HG02840 (cell line): ENCODE data around the gene VWA5B1.

Source experiments
- ATAC-seq: cut with Tn5 transposase; IDR thresholded peaks from one replicate; pipeline ENCODE4 v1.9.1; 2021; ENCODE audit warnings: mild to moderate bottlenecking, moderate library complexity, moderate number of reproducible peaks; ENCODE audit not compliant: unreplicated experiment, low FRiP score

The VWA5B1 gene

DNA sequence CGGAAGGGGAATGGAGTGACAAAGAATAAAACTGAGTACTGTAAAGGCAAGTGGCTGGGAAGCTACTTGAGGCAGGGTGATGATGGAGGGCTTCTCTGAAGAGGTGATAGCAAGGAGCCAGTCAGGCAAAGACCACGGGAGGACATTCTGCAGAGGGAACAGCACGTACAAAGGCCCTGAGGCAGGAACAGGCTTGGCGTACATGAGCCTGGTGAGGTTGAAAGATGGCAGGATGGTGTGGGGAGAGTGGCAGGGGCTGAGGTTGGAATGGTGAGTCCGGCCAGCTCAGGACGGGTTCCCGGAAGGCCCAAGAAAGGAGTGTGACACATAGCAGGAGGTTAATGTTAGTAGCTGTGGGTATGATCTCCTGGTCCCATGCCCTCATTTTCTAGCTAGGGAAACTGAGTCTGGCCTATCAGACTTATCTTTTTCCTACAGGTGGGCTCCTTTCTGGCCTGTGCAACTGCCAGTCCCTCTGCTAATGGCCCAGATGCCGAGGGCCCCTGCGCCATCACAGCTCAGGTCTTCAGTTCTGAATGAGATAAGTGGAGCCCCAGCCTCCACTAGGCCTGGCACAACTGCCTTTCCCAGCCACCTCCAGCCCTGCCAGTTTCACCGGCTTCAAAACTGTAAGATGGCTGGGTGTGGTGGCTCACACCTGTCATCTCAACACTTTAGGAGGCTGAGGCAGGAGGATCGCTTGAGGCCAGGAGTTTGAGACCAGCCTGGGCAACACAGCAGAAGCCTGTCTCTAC is 87.0 kb downstream of the VWA5B1 start:
- ATAC-seq: no peak

DNA sequence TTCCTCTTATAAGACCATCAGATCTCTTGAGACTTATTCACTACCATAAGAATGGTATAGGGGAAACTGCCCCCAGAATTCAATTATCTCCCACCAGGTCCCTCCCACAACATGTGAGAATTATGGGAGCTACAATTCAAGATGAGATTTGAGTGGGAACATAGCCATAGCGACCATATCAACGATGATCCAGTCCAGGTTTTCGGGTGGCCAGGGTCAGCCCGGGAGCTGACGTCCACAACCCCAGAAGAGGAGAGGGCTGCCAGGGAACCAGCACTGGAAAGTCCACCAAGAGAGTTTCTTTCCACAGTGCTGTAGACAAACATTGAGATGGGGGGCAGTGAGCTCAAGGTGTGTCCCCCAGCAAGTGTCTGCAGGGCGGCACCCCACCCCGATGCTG is 88.4 kb downstream of the VWA5B1 start:
- ATAC-seq: no peak

DNA sequence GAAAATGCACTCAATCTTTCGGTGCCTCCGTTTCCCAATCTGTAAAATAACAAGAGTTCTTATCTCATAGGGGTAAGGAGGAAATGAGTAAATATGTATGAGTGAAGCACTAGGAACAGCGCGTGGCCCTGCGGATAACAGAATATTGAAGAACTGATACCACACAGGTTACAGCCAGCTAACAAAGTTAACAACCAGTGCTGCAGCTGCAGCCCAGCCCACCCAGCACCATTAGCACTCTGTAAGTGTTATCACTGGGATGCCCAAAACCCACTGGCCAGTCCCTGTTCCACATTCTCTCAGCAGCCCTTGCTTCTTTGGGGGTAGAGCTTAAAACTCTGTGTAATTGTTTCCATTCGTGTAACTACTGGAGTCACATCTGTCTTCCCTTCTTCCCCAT is 89.5 kb downstream of the VWA5B1 start:
- ATAC-seq: no peak

DNA sequence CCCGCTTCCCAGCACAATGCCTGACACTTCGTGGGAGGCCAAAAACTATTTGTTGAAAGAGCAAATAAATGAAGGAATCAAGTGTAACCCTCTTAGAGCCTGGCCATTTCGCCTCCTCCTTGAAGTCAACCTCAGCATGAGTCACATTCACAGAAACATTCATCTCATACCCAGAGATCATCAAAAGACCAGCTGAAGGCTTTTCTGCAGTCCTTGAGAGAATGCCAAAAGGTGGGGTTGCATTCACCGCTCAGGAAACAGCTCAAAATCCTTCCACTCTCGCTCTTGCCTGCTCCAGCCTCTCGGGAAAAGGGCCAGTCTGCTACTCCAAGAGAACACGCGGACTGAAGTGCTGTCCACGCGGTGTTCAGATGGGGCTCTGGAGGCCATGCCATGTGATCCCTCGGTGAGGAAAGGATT is 90.0 kb downstream of the VWA5B1 start:
- ATAC-seq: no peak

DNA sequence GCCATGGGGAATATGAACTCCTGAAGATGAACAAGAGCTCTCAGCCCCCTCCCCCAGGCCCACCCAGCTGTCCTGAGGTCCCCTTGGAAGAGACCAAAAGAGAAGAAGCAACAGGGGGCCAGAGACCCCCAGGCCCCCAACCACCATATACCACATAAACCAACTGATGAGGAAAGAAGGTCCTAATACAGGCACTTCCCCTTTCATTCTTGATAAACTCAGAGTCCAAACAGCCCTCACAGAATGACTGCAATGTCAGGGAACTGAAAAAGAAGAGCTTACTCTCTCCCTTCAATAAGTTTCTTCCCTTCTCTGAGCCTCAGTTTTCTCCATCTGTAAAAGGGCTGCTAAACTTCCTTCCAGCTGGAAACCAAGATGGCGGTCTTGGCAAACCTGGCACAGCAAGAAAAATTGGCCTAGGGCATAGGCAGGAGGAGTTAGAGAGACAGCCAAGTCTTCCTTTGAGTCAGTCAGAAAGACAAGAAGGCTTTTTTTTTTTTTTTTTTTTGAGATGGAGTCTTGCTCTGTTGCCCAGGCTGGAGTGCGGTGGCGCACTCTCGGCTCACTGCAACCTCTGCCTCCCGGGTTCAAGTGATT is 90.5 kb downstream of the VWA5B1 start:
- no peak for ATAC-seq

DNA sequence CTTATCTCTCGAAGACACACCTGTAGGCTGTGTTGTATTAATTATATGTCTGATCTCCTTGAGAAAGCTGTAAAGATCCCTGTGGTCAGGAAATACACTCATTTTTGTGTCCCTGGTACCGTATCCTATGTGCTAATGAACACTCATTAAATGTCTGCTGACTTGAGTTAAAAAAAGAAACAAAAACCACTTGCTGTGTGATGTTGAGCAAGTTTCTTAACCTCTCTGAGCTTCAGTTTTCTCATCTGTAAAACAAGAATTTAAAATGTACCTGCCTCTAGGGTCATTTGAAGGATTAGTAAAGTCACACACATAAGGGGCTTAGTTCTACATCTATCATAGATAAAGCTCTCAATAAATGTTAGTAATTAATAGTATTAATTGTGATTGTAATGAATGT is 91.3 kb downstream of the VWA5B1 start:
- no peak for ATAC-seq

DNA sequence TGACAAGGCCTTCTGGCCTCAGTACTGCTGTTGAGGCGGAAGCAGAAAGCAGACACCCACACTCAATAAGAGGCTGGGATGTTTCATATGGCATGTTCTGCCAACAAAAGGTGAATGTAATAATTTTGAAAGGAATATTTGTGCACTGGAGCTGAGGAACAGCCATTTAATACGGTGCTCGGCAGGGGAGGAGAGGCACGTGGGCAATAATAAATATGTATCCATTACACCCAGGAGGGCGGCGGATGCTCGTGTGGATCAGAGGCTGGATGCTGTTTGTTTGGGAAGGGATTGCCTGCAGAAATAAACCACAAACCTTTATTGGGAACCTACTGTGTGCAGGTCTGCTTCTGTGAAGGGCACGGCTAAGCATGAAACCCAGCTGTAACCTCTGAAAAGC is 92.0 kb downstream of the VWA5B1 start:
- no peak for ATAC-seq

DNA sequence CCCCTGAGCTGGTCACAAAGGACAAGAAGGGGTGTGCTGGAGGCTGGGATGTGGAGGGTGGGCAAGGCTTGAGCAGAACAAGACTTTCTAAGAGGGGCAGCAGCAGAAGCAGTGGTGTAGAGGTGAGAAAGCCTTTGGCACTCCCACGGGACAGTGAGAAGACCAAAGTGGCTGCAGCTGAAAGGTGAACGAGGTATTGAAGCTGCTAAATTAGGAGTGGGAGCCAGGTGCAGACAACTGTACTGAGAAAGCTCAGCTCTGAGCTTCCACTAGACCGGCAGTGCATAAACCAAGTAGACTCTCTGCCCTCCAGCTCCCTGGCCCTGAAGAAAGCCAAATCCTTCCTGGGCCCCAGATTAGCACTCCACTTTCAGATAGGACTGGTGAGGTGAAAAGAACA is 93.0 kb downstream of the VWA5B1 start:
- ATAC-seq: no peak

DNA sequence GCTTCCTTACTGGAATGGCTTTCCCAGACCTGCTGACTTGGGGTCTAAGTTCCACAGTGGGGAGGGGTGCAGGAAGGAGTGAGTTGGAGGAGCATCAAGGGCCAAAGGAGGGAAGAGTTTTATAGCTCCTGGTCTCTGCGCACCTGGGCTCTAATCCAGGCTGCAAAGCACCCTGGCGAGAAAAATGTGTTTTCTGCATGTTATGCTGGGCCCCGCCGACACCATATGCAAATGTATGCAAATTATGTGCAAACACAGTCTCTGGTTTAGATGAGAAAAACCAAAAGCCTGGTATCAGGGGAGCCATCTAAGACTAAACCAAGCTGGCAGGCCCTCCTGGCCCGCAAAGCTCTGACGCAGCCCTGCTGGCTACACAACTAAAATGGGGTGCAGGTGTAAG is 95.0 kb downstream of the VWA5B1 start:
- ATAC-seq: no peak

DNA sequence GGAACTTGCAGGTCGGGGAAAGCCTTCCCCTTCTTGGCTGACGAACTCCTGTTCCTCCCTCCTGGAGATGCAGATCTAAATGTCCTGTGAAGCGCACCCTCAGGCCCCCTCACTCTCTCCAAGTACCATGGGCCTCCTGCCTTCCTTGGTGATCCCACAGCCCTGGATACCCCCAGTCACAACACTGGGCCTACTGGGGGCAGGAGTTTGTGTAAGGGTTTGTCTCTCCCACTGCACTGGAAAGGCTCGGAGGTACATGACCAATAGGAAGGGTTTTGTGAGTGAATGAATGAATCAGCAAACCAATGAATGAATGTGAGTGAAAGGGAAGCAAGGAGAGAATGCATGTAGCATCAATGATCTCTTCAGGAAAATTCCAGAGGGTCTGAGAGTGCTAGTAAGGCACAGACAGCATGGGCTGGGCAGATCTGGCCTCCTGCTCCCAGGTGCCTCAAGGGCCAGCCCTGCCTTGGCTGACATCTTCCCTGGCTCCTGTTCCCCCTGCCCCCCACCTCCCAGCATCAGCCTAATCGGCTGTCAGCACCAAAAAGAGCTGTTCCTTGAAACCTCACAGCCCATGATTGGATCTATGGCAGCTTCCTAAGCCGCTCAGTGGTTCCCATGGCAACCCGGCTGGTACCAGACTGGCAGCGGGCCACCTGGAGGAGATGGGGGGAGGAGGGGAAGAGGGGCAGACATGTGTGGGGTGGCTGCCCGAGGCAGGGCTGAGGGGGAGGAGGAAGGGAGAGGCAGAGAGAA is 95.8 kb downstream of the VWA5B1 start:
- no peak for ATAC-seq

DNA sequence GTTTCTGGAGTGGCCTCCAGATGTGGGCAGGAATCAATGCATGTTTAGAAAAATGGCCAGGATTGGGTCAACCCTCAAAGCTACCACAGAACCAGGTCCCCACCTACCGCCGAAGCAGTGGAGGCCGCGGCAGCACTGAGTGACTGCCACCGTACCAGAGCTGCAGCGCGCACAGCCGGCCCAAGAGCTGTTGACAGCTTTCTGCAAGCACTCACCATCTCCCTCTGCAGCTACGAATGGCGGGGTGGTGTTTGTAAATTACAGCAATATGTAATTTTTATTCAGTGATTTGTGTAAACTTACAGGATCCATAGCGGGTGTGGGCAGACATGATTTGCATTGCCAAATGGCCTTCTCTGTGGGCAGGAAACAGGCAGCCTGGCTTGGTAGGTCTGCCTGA is 98.9 kb downstream of the VWA5B1 start:
- no peak for ATAC-seq

DNA sequence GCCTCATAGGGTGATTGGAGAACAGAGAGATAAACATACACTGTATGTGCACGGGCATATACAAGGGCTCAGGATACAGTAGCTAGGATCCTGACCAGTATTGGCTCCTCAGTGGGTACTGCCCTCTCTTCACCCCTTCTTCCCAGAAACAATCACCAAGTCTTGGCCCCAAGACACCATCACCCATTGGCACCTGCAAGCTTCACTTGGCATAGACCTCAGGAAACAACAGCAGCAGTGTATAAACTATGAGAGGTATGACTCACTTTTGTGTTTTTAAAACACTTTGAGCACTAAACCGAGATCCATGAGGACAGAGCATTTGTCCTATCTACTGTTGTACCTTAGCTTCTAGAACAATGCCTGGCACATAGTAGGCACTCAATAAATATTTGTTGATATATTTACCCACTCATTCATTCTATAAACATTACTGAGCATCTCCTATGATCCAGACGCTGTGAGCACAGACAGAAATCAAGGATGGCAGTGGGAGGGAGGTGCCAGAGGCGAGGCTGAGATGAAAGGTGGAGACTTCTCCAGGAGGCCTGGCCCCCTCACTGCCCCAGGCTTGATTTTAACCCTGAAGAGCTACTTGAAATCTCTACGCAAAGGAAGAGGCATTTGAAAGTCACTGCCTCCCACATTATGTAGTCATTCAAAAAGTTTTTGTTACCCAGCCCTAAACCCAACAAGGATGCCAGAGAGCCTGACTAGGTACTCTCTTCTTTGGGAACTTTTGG is 100.1 kb downstream of the VWA5B1 start:
- no peak for ATAC-seq

DNA sequence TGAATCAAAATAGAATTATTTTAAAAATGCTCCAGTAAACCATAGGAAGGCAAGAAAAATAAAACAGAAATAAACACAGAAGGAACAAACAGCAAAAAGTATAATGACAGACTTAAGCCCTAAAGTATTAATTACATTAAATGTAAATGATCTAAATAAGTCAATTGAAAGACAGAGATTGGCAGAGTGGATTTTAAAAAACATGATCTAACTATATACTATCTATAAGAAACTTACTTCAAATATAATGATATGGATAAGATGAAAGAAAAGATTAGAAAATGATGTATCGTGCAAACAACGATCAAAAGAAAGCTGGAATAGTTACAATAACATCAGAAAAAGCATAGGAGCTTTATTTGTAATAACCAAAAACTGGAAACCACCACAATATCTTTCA is 104.6 kb downstream of the VWA5B1 start:
- no peak for ATAC-seq

DNA sequence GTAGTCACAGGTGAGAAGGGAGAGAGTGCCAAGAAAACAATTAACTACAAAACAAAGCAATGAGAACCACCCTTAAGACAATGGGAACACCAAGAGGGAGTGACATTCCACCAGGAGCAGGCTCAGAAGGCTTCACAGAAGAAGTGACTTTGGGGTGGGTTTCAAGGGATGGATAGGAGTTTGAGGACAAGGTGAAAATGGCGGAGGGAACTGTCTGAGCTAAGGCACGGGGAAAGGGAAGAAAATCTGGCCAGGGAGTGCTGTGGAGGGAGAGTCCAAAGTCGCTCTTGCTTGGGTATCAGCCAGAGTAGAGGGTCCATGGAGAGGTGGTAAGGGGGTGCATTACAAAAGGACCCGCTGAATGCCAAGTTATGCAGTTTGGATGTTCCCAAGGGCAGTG is 108.1 kb downstream of the VWA5B1 start:
- ATAC-seq: no peak

DNA sequence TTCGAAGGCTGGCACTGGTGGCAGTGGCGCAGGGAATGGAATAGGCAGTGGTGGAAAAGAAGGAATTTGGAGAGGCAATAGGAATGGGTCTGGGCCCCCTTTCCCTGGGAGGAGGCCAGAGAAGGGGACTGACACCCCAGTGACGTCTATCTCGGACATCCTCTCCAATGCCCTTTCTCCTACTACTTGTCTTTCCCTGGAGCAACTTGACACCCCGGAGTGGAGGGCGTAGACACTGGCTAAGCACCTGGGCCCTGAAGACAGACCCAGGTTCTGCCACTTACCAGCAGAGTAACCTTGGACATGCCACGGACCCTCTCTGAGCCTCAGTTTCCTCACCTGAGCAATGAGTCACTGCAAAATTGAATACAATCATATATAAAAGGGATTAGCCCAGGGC is 108.5 kb downstream of the VWA5B1 start:
- no peak for ATAC-seq

DNA sequence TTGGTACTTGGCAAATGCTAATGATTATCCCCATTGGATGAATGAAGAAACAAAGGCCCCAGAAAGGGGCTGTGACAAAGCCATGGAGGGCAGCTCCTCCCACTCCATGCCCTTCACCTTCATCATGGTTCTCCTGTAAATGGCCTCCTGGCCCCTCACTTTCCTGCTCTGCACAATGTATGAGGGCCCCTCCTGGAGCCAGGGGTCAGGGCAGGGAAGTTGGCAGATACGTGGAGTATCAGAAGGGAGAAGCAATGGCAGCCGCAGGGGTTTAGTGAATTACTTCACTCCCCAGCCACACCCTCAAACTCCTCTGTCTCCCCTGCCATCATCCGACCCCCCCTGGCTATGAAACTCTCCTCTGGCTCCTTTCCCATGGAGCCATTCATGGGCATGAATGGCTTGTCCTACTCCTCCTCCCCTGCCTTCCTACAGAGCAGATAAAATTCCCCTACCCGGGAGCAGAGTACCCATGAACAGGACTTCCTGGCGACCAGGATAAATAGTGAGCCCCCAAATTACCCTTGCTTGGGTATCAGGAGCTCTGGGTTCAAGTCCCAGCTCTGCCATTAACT is 109.0 kb downstream of the VWA5B1 start:
- no peak for ATAC-seq

DNA sequence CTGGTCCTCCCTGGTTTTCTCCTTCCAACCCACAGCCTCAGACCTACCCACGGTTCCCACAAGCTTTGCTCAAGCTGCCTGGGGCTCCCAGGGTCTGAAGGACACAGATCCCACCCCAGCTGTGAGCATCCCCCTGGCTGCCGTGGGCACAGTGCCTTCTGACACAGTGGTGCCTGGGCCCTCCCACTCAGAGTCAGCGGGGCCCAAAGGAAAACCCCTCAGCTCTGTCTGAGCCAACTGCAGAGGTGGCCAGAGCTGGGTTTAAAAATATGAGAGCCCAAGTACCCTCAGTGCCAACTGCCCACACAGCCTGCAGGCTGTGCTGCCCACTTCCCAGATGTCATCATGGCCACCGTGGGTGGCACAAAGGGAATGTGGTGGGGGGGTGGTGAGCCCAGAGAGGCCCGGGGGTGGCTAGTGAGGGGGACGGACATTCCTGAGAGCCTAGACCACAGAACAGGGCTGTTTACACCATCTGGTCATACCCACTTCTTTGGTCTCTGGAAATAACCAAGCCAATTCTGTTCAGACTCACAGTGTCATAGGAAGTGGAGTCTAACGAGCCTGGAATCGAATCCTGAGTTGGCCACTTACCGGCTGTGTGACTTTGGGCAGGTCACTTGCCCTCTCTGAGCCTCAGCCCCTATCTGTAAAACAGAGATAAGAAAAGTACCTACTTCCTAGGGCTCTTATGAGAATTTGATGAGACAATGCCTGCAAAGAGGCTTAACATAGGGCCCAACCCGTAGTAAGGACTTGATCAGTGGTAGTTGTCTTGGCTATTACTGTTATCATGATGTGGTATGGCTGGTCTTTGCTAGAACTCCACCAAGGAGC is 109.9 kb downstream of the VWA5B1 start:
- no peak for ATAC-seq

DNA sequence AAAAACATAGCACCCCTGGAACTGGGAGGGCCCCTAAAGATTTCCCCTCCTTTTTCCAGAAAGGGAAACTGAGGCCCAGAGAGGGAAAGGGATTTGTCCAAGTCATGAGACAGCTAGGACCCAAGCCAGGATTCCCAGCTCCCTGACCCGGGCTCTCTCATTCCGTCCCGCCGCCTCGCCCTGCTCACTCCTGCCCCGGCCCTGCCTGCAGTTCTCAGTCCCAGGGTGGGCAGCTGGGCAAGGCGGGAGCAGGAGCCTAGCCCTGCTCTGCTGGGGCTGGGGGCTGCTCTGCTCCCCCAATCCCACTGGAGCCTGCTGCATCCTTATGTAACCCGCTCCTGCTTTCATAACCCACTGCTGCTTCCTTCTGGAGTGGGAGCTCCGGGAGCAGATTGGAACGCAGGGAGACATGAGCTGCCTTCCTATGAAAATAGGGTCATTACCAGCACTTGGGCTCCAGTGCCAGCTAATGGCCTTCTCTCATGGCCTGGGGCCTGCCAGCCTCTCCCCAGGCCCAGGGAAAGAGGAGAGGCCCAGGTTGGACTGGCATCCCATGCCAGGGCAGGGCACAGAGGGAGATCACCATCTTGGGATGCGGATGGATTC is 110.8 kb downstream of the VWA5B1 start:
- no peak for ATAC-seq
